SK-N-SH (cell line): Measurements from ENCODE around the gene SCN3B. TPM values are rescaled to one million over a fixed set of nuclear protein-coding genes. Genes with fewer than 3 reads are reported as not detected.

Source experiments
- CTCF ChIA-PET: fragments of 300-600, 350-600 bp; formaldehyde crosslinking; extraction: SDS; loops from one replicate; lab custom pipeline; 2021; lab: Yijun Ruan, JAX
- POLR2A ChIA-PET: fragments of 350-600 bp; sonication (Branson Sonifier 250); formaldehyde crosslinking; extraction: SDS; loops from one replicate; lab custom pipeline; 2020; ENCODE audit warnings: antibody characterized with exemption, inconsistent platforms; lab: Yijun Ruan, JAX
- DNase-seq: peaks from one replicate; pipeline ENCODE4 v3.0.0; 2012
- H2AFZ ChIP-seq: fragments of 200-600 bp; sonication (generic); 2 replicates; pipeline ENCODE4 v1.8.1; 2016; ENCODE audit warnings: antibody characterized with exemption, mild to moderate bottlenecking, low read depth
- H3F3A ChIP-seq: fragments of 200-600 bp; sonication (generic); replicated peaks from 2 replicates; pipeline ENCODE3; 2016; ENCODE audit warnings: antibody characterized with exemption, mild to moderate bottlenecking; ENCODE audit not compliant: insufficient read depth
- H3K27ac ChIP-seq, 2 experiments: fragments of 200-500 bp in 1 of 2; fragments of 200-600 bp in 1 of 2; sonication (Bioruptor generic) in 1 of 2; sonication (generic), shearing (Covaris generic) in 1 of 2; 2 replicates each; pipeline versions ENCODE4 v1.5.1 to v1.6.1; 2014 to 2016; ENCODE audit warnings: low read depth in 2 of 2, inconsistent platforms in 1 of 2, low read length in 1 of 2, mild to moderate bottlenecking in 1 of 2, mixed read lengths in 1 of 2
- H3K27me3 ChIP-seq: fragments of 200-600 bp; sonication (generic), shearing (Covaris generic); 2 replicates; pipeline ENCODE4 v1.6.1; 2016; ENCODE audit warnings: mixed run types; ENCODE audit not compliant: insufficient read depth
- H3K36me3 ChIP-seq, 2 experiments: fragments of 200-500 bp in 1 of 2; fragments of 200-600 bp in 1 of 2; sonication (Bioruptor generic) in 1 of 2; sonication (generic) in 1 of 2; replicated peaks in 1 of 2; 2 replicates each; pipeline versions ENCODE3 to v1.5.1; 2014 to 2016; ENCODE audit warnings: low read length in 1 of 2, mild to moderate bottlenecking in 1 of 2; ENCODE audit not compliant: insufficient read depth in 2 of 2, control insufficient read depth in 1 of 2
- H3K4me1 ChIP-seq, 2 experiments: fragments of 200-500 bp in 1 of 2; fragments of 200-600 bp in 1 of 2; sonication (Bioruptor generic) in 1 of 2; sonication (generic), shearing (Covaris generic) in 1 of 2; 2 replicates each; pipeline versions ENCODE4 v1.5.1 to v1.6.1; 2014 to 2016; ENCODE audit warnings: low read depth in 1 of 2, low read length in 1 of 2, mixed run types in 1 of 2; ENCODE audit not compliant: insufficient read depth in 2 of 2, control insufficient read depth in 1 of 2
- H3K4me2 ChIP-seq: fragments of 200-600 bp; sonication (generic), shearing (Covaris generic); 2 replicates; pipeline ENCODE4 v1.6.1; 2017; ENCODE audit warnings: mixed run types
- H3K4me3 ChIP-seq, 2 experiments: fragments of 200-500 bp in 1 of 2; fragments of 200-600 bp in 1 of 2; sonication (Bioruptor generic) in 1 of 2; sonication (generic), shearing (Covaris generic) in 1 of 2; 2 replicates each; pipeline versions ENCODE4 v1.5.1 to v1.8.1; 2014 to 2016; ENCODE audit warnings: low read depth in 2 of 2, inconsistent platforms in 1 of 2, low read length in 1 of 2, mild to moderate bottlenecking in 1 of 2, mixed read lengths in 1 of 2, moderate library complexity in 1 of 2
- H3K79me2 ChIP-seq: fragments of 200-600 bp; sonication (generic); 2 replicates; pipeline ENCODE4 v1.8.1; 2017; ENCODE audit warnings: mild to moderate bottlenecking; ENCODE audit not compliant: insufficient read depth
- H3K9ac ChIP-seq: fragments of 200-600 bp; sonication (generic); 2 replicates; pipeline ENCODE4 v1.6.1; 2017; ENCODE audit warnings: mixed run types
- H3K9me2 ChIP-seq: fragments of 200-600 bp; sonication (generic); 2 replicates; pipeline ENCODE4 v1.6.1; 2017; ENCODE audit warnings: mixed run types
- H3K9me3 ChIP-seq: fragments of 200-600 bp; sonication (generic); 2 replicates; pipeline ENCODE4 v1.6.1; 2017; ENCODE audit warnings: mixed run types, mild to moderate bottlenecking, moderate library complexity
- H4K20me1 ChIP-seq: fragments of 200-600 bp; sonication (generic); 2 replicates; pipeline ENCODE4 v1.6.1; 2017; ENCODE audit warnings: mild to moderate bottlenecking, mixed run types; ENCODE audit not compliant: insufficient read depth
- CTCF ChIP-seq: fragments of 200-600 bp; sonication (generic); IDR thresholded peaks from 2 replicates; pipeline ENCODE4 v1.6.1; 2017; ENCODE audit warnings: antibody characterized with exemption, mild to moderate bottlenecking, moderate library complexity
- ELF1 ChIP-seq: IDR thresholded peaks from 2 replicates; pipeline ENCODE4 v1.4.0; 2012
- EP300 ChIP-seq, 2 experiments: IDR thresholded peaks; 2 replicates each; pipeline versions ENCODE4 v1.4.0 to v1.6.1; 2012; ENCODE audit warnings: borderline replicate concordance in 1 of 2, low read depth in 1 of 2, low read length in 1 of 2
- EZH2phosphoT487 ChIP-seq: fragments of 200-600 bp; sonication (generic); IDR thresholded peaks from 2 replicates; pipeline ENCODE4 v1.6.1; 2017; ENCODE audit warnings: low read depth, mixed run types, mild to moderate bottlenecking, antibody characterized with exemption, moderate library complexity, borderline replicate concordance
- FOXJ3 ChIP-seq: sonication (generic); formaldehyde crosslinking; IDR thresholded peaks from 2 replicates; pipeline ENCODE4 v1.5.1; 2020; ENCODE audit warnings: mild to moderate bottlenecking, missing genetic modification reagents
- FOXM1 ChIP-seq: IDR thresholded peaks from 2 replicates; pipeline ENCODE4 v1.4.0; 2012; ENCODE audit warnings: low read depth, mild to moderate bottlenecking
- MAX ChIP-seq: IDR thresholded peaks from 2 replicates; pipeline ENCODE4 v1.4.0; 2012; ENCODE audit warnings: low read depth
- MXI1 ChIP-seq: IDR thresholded peaks from 2 replicates; pipeline ENCODE4 v1.6.1; 2012; ENCODE audit warnings: mild to moderate bottlenecking, low read depth, low read length, improper control_type of control experiment
- NFIC ChIP-seq: IDR thresholded peaks from 2 replicates; pipeline ENCODE4 v1.4.0; 2012; ENCODE audit warnings: borderline replicate concordance
- NRF1 ChIP-seq: IDR thresholded peaks from 2 replicates; pipeline ENCODE4 v1.6.1; 2012; ENCODE audit warnings: low read depth, mild to moderate bottlenecking, low read length
- POLR2AphosphoS5 ChIP-seq: IDR thresholded peaks from 2 replicates; pipeline ENCODE4 v1.6.1; 2012; ENCODE audit warnings: low read depth, low read length
- RAD21 ChIP-seq: IDR thresholded peaks from 2 replicates; pipeline ENCODE4 v1.6.1; 2012; ENCODE audit warnings: mild to moderate bottlenecking, low read length
- RCOR1 ChIP-seq: fragments of 150-350 bp; IDR thresholded peaks from 2 replicates; pipeline ENCODE4 v1.6.1; 2017; ENCODE audit warnings: antibody characterized with exemption, low read length
- REST ChIP-seq: IDR thresholded peaks from 2 replicates; pipeline ENCODE4 v1.6.1; 2012; ENCODE audit warnings: mild to moderate bottlenecking, low read depth, low read length, moderate library complexity
- RFX5 ChIP-seq: IDR thresholded peaks from 2 replicates; pipeline ENCODE4 v1.6.1; 2012; ENCODE audit warnings: mild to moderate bottlenecking, improper control_type of control experiment, low read length
- SMC3 ChIP-seq: IDR thresholded peaks from 2 replicates; pipeline ENCODE4 v1.6.1; 2012; ENCODE audit warnings: low read depth, low read length, improper control_type of control experiment
- TCF12 ChIP-seq: IDR thresholded peaks from 2 replicates; pipeline ENCODE4 v1.4.0; 2012
- TEAD4 ChIP-seq: IDR thresholded peaks from 2 replicates; pipeline ENCODE4 v1.4.0; 2012; ENCODE audit warnings: mild to moderate bottlenecking, borderline replicate concordance; ENCODE audit not compliant: insufficient read depth
- USF2 ChIP-seq: fragments of 150-350 bp; IDR thresholded peaks from 2 replicates; pipeline ENCODE4 v1.6.1; 2017; ENCODE audit warnings: antibody characterized with exemption, low read length, low read depth, borderline replicate concordance
- YY1 ChIP-seq: IDR thresholded peaks from 2 replicates; pipeline ENCODE4 v1.4.0; 2012; ENCODE audit warnings: low read depth, mild to moderate bottlenecking
- WGBS: methylation state at CpG from one replicate; pipeline ENCODE4 v1.1.6; 2017; ENCODE audit warnings: low lambda C conversion rate; 5-methylcytosine and 5-hydroxymethylcytosine counted together
- polyA plus RNA-seq, 3 experiments: library from polyadenylated mRNA; depleted of rRNA; stranded (reverse); fragments of >200 nt; gene quantifications; 2 replicates each; pipeline ENCODE4 v1.2.3, GENCODE V29; 2012

Gene SCN3B
- polyA plus RNA-seq, 1 of the 3 experiments (the other 2 are of a cell fraction), result 0.23 TPM

GRCh38 chr11:123641495-123641840, 13.0 kb downstream of the SCN3B start:
- Histone ChIP-seq H3K79me2 (no peaks in the 10 kb centered on the region), H2AFZ (no peak overlapping the region), H3K36me3 (no peaks in the 10 kb centered on the region), H3K9ac (no peak overlapping the region), H3K9me2 (no peaks in the 10 kb centered on the region), H3K4me1 (peaks cover 0 to 8% of the 10 kb centered on the region in 2 experiments; a peak in 1 of 4 replicates), H3F3A (no peaks in the 10 kb centered on the region), H3K4me2 (no peak overlapping the region), H3K27ac (no peak overlapping the region), H3K27me3 (peaks cover 11% of the 10 kb centered on the region; the same call in 1 of the 2 replicates), H3K9me3 (no peaks in the 10 kb centered on the region), H3K4me3 (no peak overlapping the region), H4K20me1 (no peaks in the 10 kb centered on the region)
- CTCF ChIA-PET, result interaction anchor here (0.7 to 13.3 kb wide), 15 partner anchors 9 to 88 kb away, joined by 3 to 441 read pairs (median 5); partner anchors contain the start of gene SCN3B
- DNase-seq, result no peak
- POLR2A ChIA-PET, result interaction anchor here (1.0 kb wide), 1 partner anchor 12 kb away, joined by 3 read pairs; no protein-coding TSS in a partner anchor
- WGBS, result 48% methylated on average over 4 of the region's 4 CpGs
- TF ChIP-seq YY1 (no peak), NFIC (no peak), RCOR1 (no peak), RFX5 (no peak)

- H3F3A ChIP-seq, result no peaks in the 10 kb centered on the region
- no peaks in the 10 kb centered on the region for H3K9me2 ChIP-seq
- DNase-seq, result peak; percentile 81
- no peak overlapping the region for H3K4me3 ChIP-seq
- H3K9ac ChIP-seq, result no peak overlapping the region
- H3K27me3 ChIP-seq, result peaks cover 6% of the 10 kb centered on the region; the same call in 1 of the 2 replicates
- H3K4me1 ChIP-seq, result peaks cover 0 to 8% of the 10 kb centered on the region in 2 experiments; a peak in 1 of 4 replicates
- H3K27ac ChIP-seq, result no peak overlapping the region
- H3K4me2 ChIP-seq, result peak overlapping the region; percentile 26; the same call in 1 of the 2 replicates
- 26% methylated on average over 22 of the region's 22 CpGs for WGBS
- no peaks in the 10 kb centered on the region for H3K36me3 ChIP-seq
- H3K9me3 ChIP-seq, result no peaks in the 10 kb centered on the region
- no peaks in the 10 kb centered on the region for H4K20me1 ChIP-seq
- ChIA-PET POLR2A (interaction anchor here (1.0 to 1.2 kb wide), 2 partner anchors 12 to 13 kb away, joined by 3 read pairs; no protein-coding TSS in a partner anchor), CTCF (interaction anchor here (0.6 to 13.3 kb wide), 22 partner anchors 9 to 88 kb away, joined by 3 to 441 read pairs (median 5); partner anchors contain the start of gene SCN3B)
- 0 out of 2 replicates have a peak overlapping the region, but pooled peaks have one; percentile 2 for H2AFZ ChIP-seq
- H3K79me2 ChIP-seq, result no peaks in the 10 kb centered on the region
- TF ChIP-seq ELF1 (no peak), TEAD4 (no peak), CTCF (peak; percentile 85), MXI1 (no peak), USF2 (no peak), RFX5 (no peak), FOXJ3 (CRISPR knock-in tag) (no peak), NRF1 (no peak), MAX (no peak), RAD21 (peak; percentile 92), REST (no peak), EZH2phosphoT487 (no peak), TCF12 (no peak), POLR2AphosphoS5 (no peak), SMC3 (peak; percentile 83), FOXM1 (no peak), EP300 (IDR thresholded peaks at IDR 0.05; ENCODE audit: borderline replicate concordance in 1 of 2, low read depth in 1 of 2, low read length in 1 of 2) (no peak)
These were observed 13.5 kb downstream of the SCN3B start for GRCh38 chr11:123640677-123641494.
